Keratinocyte (primary cell): ENCODE measurements around the gene CASP6. TPM values are rescaled to one million over a fixed set of nuclear protein-coding genes. Genes with fewer than 3 reads are reported as not detected.

ENCODE experiments used
- DNase-seq: peaks from one replicate; pipeline ENCODE4 v3.0.0-alpha.2; 2011; ENCODE audit warnings: low read depth, missing footprints, low spot score
- FAIRE-seq: peaks from 2 replicates; lab custom pipeline; 2011; peaks lifted over from hg19 to GRCh38; lab: Jason Lieb, UNC
- H2AFZ ChIP-seq: 2 replicates; pipeline ENCODE4 v1.6.0; 2012; ENCODE audit warnings: low read length, control low read depth, inconsistent platforms; ENCODE audit not compliant: control insufficient read depth
- H3K27ac ChIP-seq: 2 replicates; pipeline ENCODE4 v1.5.1; 2011; ENCODE audit warnings: low read length; ENCODE audit not compliant: control insufficient read depth, insufficient read depth
- H3K27me3 ChIP-seq: 3 replicates; pipeline ENCODE4 v1.6.0; 2011; ENCODE audit warnings: low read length; ENCODE audit not compliant: control insufficient read depth, insufficient read depth; ENCODE audit errors: extremely low read depth
- H3K36me3 ChIP-seq, 2 experiments: 2 replicates in 1 of 2; 3 replicates in 1 of 2; pipeline ENCODE4 v1.5.1; 2011; ENCODE audit warnings: low read length in 2 of 2, mild to moderate bottlenecking in 1 of 2; ENCODE audit not compliant: control insufficient read depth in 2 of 2, insufficient read depth in 2 of 2; ENCODE audit errors: extremely low read depth in 1 of 2
- H3K4me1 ChIP-seq: 3 replicates; pipeline ENCODE4 v1.5.1; 2011; ENCODE audit warnings: low read length; ENCODE audit not compliant: control insufficient read depth, insufficient read depth; ENCODE audit errors: extremely low read depth
- H3K4me2 ChIP-seq: 3 replicates; pipeline ENCODE4 v1.6.0; 2011; ENCODE audit warnings: low read depth, low read length; ENCODE audit not compliant: control insufficient read depth, insufficient read depth; ENCODE audit errors: extremely low read depth
- H3K4me3 ChIP-seq, 3 experiments: fragments of 200-600 bp in 1 of 3; sonication (generic) in 1 of 3; 2 replicates in 2 of 3; 3 replicates in 1 of 3; pipeline ENCODE4 v1.5.1; 2011 to 2016; ENCODE audit warnings: low read length in 3 of 3, mild to moderate bottlenecking in 3 of 3, control low read depth in 2 of 3, inconsistent platforms in 1 of 3, low read depth in 1 of 3, mixed read lengths in 1 of 3, mixed run types in 1 of 3, moderate library complexity in 1 of 3; ENCODE audit not compliant: control insufficient read depth in 2 of 3, insufficient read depth in 2 of 3; ENCODE audit errors: extremely low read depth in 1 of 3
- H3K79me2 ChIP-seq: 2 replicates; pipeline ENCODE4 v1.6.0; 2012; ENCODE audit warnings: low read length; ENCODE audit not compliant: control insufficient read depth, insufficient read depth
- H3K9ac ChIP-seq: 3 replicates; pipeline ENCODE4 v1.6.0; 2011; ENCODE audit warnings: low read length; ENCODE audit not compliant: control insufficient read depth, insufficient read depth; ENCODE audit errors: extremely low read depth
- H3K9me1 ChIP-seq: 3 replicates; pipeline ENCODE4 v1.6.0; 2011; ENCODE audit warnings: low read length; ENCODE audit not compliant: control insufficient read depth, insufficient read depth; ENCODE audit errors: extremely low read depth
- H3K9me3 ChIP-seq: 2 replicates; pipeline ENCODE4 v1.5.1; 2012; ENCODE audit warnings: low read depth, low read length; ENCODE audit not compliant: control insufficient read depth
- H4K20me1 ChIP-seq: 3 replicates; pipeline ENCODE4 v1.6.0; 2011; ENCODE audit warnings: low read length; ENCODE audit not compliant: control insufficient read depth, insufficient read depth; ENCODE audit errors: extremely low read depth
- CTCF ChIP-seq, 3 experiments: IDR thresholded peaks in 1 of 3; conservative IDR thresholded peaks in 1 of 3; optimal IDR thresholded peaks in 1 of 3; 2 replicates in 2 of 3; 3 replicates in 1 of 3; pipeline versions ENCODE3 to v1.5.1; 2011; ENCODE audit warnings: low read length in 3 of 3, mild to moderate bottlenecking in 3 of 3, moderate library complexity in 2 of 3, control low read depth in 1 of 3, inconsistent platforms in 1 of 3; ENCODE audit not compliant: insufficient read depth in 2 of 3; ENCODE audit errors: extremely low read depth in 1 of 3
- EZH2 ChIP-seq: IDR thresholded peaks from one replicate; pipeline ENCODE4 v1.6.1; 2012; ENCODE audit warnings: inconsistent platforms, mild to moderate bottlenecking, low read length, moderate library complexity
- dilution Hi-C: fragments of 300-500 bp; cut with MboI; formaldehyde crosslinking; loops from one replicate; pipeline ENCODE4 v1.7.0; 2020; ENCODE audit warnings: low sequenced_read_pairs; ENCODE audit not compliant: extremely low pct_ligation_motif_present
- polyA minus RNA-seq, 3 experiments: library from RNA; depleted of rRNA, polyadenylated mRNA; stranded (reverse); fragments of >200 nt; gene quantifications; 1 replicate in 1 of 3; 2 replicates in 1 of 3; 3 replicates in 1 of 3; pipeline ENCODE4 v1.2.3, GENCODE V29; 2011
- polyA plus RNA-seq, 5 experiments: library from polyadenylated mRNA; depleted of rRNA in 3 of 5; stranded (reverse) in 3 of 5; stranded (forward) in 1 of 5; unstranded in 1 of 5; fragments of >200 nt; gene quantifications; 1 replicate in 1 of 5; 2 replicates in 3 of 5; 3 replicates in 1 of 5; pipeline versions ENCODE4 v1.2.1 to v1.2.3, GENCODE V29; 2011 to 2012; ENCODE audit warnings: missing spikeins in 2 of 5, low read depth in 1 of 5, low replicate concordance in 1 of 5

Gene CASP6
- 44.6 to 52.7 TPM (median 52.0 TPM) in 3 replicates for polyA plus RNA-seq
- polyA plus RNA-seq (2011; ENCODE audit: low read depth) = 14.8 TPM
- 27.4 and 65.5 TPM in 2 replicates for polyA plus RNA-seq (2011; cell fraction: cytosol; rRNA removed)
- 31.3 and 33.1 TPM in 2 replicates for polyA plus RNA-seq (2011; cell fraction: nucleus; rRNA removed)
- polyA plus RNA-seq (2012; ENCODE audit: low replicate concordance) = 12.7 and 23.9 TPM in 2 replicates
- polyA minus RNA-seq = 6.5 to 59.2 TPM (median 43.1 TPM) in 3 replicates
- 32.0 TPM for polyA minus RNA-seq (2011; cell fraction: cytosol; rRNA and poly(A)+ RNA removed)
- 5.9 and 10.9 TPM in 2 replicates for polyA minus RNA-seq (2011; cell fraction: nucleus; rRNA and poly(A)+ RNA removed)

DNA sequence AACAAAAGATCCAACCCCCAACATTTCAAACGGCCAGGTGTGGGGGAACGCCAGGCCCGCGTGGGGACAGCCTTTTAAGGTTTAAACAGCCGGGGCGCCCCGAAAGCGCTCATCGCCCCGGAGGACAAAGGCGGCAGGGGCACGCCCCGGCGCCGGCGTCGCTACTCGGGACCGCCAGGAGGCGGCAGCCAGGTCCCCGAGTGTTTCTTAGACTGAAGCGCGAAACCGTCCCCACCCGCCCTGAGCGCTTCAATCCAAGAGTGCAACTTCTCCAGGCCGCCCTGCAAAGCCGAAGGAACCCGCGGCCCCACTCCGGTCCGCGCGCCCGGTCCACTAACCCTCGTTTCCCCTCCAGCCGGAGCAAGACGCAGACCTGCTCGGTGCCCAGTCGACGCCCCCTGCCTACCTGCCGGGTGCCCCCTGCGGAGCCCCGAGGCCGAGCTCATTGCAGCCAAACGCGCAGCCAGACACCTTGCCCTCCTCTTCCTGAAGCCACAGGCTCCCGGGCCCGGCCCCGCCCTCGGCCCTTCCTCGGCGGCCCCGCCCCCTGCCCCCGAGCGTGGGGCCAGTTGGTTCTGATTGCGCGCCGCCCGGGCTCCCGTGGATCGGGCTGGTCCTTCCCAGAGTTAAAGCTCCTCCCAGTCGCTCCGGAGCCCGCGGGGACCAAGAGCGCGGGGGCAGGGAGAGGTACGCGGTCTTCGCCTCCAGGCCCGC lies at the start of gene CASP6:
Gene CASP6, minus strand, starts transcription at position 496 of the 714 bp plus-strand sequence. Its CDS starts 50 bp downstream, at position 446.
- H2AFZ ChIP-seq = peak within 1 kb of the TSS; percentile 92
- DNase-seq = no peak
- FAIRE-seq = no peak
- H3K36me3 ChIP-seq = no peaks in the 10 kb centered on the region
- H3K4me2 ChIP-seq = peak within 1 kb of the TSS; percentile 87
- H3K9ac ChIP-seq = peak within 1 kb of the TSS; percentile 80
- H3K9me3 ChIP-seq = no peaks in the 10 kb centered on the region
- no peaks in the 10 kb centered on the region for H4K20me1 ChIP-seq
- H3K27ac ChIP-seq = peak within 1 kb of the TSS; percentile 50
- peaks cover 2% of the 10 kb centered on the region for H3K79me2 ChIP-seq
- dilution Hi-C loops = no loop called here
- TF ChIP-seq CTCF (optimal IDR thresholded peaks at IDR 0.05 in 1 of 3, IDR thresholded peaks at IDR 0.05 in 1 of 3, conservative IDR thresholded peaks at IDR 0.05 in 1 of 3; ENCODE audit: extremely low read depth in 1 of 3, insufficient read depth in 2 of 3, low read length in 3 of 3) = peak; percentile 43 to 87 (median 61)
- no peak for TF ChIP-seq EZH2
- H3K27me3 ChIP-seq = no peaks in the 10 kb centered on the region
- H3K4me1 ChIP-seq = peaks cover 10% of the 10 kb centered on the region
- H3K9me1 ChIP-seq = no peaks in the 10 kb centered on the region
- peak within 1 kb of the TSS; percentile 69 to 88 (median 78) for H3K4me3 ChIP-seq

DNA sequence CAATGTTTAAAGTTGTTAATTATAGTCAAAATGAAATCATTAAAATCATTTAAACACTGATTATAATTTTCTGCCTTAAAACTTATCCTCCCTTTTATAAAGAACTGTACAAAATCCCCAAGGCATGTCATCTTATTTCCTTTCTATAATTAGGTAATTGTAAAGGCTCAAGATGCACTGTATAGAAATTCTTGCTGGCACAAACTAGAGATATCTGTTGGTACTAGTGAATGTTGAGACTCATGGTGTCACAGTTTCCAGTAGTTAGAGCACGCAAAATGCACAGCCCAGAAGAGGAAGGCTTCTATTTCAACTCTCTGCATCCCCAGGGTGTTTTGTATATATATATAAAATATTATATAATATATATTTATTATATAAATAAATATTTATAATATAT lies 49.3 kb upstream of the CASP6 start:
- Histone ChIP-seq H3K27me3 (no peaks in the 10 kb centered on the region), H3K9me3 (no peaks in the 10 kb centered on the region), H3K79me2 (no peaks in the 10 kb centered on the region), H3K4me2 (no peak overlapping the region), H3K36me3 (no peaks in the 10 kb centered on the region), H3K9me1 (no peaks in the 10 kb centered on the region), H3K9ac (no peak overlapping the region), H3K4me3 (no peak overlapping the region), H4K20me1 (no peaks in the 10 kb centered on the region), H3K27ac (no peak overlapping the region), H2AFZ (no peak overlapping the region), H3K4me1 (no peaks in the 10 kb centered on the region)
- TF ChIP-seq CTCF (optimal IDR thresholded peaks at IDR 0.05 in 1 of 3, IDR thresholded peaks at IDR 0.05 in 1 of 3, conservative IDR thresholded peaks at IDR 0.05 in 1 of 3; ENCODE audit: extremely low read depth in 1 of 3, insufficient read depth in 2 of 3, low read length in 3 of 3) (no peak), EZH2 (no peak)
- dilution Hi-C loops = no loop called here
- DNase-seq (no peak), FAIRE-seq (no peak)
